Muscle of back (tissue), 11 donors: Measurements from ENCODE around the gene PRKCB. TPM values are rescaled to one million over a fixed set of nuclear protein-coding genes. Genes with fewer than 3 reads are reported as not detected.
"Not testable (repeated sequence)": the region's sequence is repeated elsewhere in the genome, so short reads cannot be mapped to it uniquely, and the experiment has no call there.

ENCODE experiments used
- DNase-seq, 3 donors: peaks; one replicate each; pipeline versions ENCODE4 v3.0.0 to v3.0.0-alpha.2; 2013
- polyA plus RNA-seq, 10 donors: library from polyadenylated mRNA; unstranded; fragments of 120-200 nt; gene quantifications; one replicate each; pipeline ENCODE4 v1.2.1, GENCODE V29; 2013; ENCODE audit not compliant: insufficient read length in 10 of 10

PRKCB gene
- polyA plus RNA-seq, 10 donors, result 1.2 to 3.6 (median 1.7) TPM

DNA sequence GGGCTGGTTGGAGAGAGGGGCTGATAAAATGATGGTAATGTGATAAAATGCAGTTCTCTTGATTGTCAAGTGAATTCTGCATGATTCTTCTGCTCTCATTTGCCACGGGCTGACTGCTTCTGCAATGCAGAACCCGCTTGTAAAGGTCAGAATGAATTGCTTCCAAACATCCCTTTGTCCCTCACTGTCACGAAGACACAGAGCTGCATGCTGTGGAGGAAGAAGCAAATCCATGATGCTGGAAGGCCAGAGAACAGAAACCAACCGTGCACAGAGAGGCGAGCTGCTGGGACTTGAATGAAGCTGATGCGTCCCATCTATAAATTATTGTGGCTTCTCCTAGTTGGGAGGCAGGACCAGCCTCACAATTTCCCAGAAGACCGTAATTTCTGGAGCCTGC lies 171.6 kb downstream of the PRKCB start:
- DNase-seq, result no peak

DNA sequence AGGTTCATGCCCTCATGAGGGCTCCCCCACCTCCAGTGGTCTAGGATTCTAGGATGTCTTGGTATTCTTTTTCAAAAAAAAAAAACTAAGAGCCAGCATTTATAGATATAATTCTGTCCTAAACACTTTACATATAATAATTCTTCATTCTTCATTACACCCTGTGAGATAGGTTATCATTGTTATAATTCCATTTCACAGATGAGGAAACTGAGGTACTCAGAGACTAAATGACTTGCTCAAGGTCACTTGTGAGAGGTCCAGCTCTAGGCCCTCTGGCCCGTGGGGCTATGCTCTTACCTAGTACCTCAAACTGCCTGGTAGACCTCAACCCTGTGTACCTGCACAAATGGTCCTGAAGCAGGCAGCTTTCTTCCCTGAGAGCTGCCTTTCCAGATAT lies 172.2 kb downstream of the PRKCB start:
- DNase-seq, result no peak

DNA sequence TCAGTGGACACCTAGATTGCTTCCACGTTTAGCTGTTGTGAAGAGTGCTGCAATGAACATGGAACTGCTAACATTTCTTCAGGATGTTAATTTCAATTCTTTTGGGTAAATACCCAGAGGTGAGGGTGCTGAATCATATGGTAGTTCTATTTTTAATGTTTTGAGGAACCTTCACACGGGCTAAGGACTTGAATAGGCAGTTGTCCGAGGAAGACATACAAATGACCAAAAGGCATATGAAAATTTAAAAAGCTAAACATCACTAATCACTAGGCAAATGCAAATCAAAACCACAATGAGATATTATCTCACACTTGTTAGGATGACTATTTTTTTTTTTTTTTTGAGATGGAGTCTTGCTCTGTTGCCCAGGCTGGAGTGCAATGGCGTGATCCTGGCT lies 173.3 kb downstream of the PRKCB start:
- no peak for DNase-seq

DNA sequence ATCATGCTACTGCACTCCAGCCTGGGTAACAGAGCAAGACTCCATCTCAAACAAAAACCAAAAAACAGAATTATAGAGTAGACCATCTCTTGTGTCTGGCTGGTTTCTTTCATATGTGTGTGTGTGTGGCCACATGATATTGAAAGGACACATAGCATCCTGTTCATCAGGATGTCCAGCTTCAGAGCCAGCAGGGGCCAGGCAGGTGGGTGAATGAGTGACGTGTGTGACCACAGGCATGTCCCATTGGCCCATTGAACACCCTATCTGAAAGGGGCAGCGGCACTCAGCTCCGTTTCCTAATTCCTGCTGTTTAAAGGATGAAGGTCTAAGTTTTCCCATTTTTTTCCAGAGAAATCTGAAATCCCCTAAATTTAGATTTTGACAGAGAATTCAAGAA lies 174.2 kb downstream of the PRKCB start:
- no peak for DNase-seq

DNA sequence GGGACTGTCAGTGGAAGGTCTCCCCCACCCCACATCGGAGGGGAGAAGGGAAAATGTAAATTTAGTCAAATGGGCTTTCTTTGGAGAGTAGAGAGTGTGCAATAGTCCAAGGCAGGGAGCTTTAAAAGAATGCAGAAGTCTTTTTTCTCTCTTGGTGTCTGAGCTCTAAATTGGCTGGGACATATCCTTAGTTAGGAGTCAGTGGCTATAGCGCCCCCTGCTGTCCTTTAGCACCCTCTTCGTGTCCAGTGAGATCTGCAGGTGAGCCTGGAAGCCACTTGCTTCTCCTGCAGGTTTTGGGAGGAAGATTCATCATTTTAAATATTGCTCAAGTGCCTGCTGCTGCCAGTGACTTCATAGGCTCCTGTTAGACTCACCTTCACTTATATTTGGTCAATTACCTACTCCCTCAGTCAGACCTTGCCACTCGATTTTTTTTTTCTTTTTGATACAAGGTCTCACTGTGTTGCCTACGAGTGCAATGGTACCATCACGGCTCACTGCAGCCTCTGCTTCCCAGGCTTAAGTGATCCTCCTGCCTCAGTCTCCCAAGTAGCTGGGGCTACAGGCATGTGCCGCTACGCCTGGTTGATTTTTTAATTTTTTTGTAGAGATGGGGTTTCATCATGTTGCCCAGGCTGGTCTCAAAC lies 174.8 kb downstream of the PRKCB start:
- DNase-seq, result peak; percentile 37 to 60 (median 52)

DNA sequence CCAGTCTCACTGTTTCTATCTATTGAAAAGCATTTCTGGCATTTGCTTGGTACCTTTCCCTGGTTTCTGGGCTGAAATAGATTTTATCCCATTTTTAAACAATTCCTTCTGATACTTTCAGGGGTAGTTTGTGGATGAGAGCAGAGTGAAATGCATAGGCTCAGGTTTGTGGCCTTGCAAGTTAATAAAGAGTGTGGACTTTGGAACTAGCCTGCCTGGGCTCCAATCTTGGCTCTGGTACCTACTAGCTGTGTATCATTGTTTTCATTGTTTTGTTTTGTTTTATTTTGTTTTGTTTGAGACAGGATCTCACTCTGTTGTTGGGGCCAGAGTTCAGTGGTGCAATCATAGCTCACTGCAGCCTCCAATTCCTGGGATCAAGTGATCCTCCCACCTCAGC lies 175.5 kb downstream of the PRKCB start:
- no peak for DNase-seq

DNA sequence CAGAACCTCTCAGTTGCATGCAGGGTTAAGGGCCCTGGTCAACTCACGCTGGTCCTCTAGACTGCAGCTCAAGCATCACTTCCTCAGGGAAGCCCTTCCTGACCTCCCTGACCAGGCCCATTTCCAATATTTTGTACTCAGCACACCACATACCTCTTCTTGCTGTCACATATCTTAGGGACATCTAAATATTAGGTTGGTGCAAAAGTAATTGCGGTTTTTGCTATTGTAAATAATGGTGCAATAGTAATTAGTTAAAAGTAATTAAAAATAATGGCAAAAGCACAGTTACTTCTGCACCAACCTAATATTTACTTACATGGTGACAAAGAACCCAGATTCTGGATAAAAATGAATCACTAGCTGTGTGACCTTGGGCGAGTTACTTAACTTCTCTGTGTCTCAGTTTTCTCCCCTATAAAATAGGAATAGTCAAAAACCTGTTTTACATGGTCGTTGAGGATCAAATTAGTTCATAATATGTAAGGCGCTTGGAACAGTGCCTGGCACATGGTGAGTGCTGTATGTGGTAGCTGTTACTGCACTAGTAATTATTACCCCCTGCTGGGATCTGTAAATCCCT lies 177.4 kb downstream of the PRKCB start:
- no peak for DNase-seq

DNA sequence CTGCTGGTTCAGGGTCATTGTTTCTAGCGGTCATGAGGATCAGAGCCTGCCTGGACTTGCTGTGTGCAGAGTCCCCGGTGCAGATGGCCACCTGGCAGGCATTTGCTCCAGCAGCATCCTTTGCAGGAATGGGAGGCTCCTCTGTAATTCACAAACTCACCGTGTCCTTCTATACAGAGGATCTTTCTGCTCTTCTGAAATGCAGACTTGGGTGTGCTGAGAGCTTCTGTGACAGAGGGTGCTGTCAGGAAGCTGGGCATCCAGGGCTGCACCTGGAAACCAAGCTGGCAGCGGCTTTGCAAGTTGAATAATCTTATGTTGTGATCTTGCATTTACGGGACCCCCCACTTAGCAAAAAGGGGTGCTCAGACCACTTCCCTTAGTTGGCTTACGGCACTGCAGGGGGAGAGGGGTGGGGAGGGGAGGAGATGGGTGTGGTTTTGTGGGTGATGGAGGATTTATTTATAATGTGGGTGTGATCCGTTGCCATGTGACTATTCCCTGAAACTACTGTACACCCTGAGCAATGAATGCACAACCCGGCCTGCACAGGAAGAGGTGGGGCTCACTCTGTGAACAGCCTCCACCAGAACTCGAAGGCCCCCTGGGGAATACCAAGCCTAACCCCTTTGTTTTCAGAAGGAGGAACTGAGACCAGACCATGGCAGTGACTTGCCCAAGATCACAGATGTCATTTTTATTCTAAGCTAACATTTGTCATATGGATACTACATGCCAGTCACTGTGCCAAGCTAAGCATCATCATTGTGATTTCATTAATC lies 178.3 kb downstream of the PRKCB start:
- DNase-seq, result peak in 2 of 3 donors; percentile 2 to 8

DNA sequence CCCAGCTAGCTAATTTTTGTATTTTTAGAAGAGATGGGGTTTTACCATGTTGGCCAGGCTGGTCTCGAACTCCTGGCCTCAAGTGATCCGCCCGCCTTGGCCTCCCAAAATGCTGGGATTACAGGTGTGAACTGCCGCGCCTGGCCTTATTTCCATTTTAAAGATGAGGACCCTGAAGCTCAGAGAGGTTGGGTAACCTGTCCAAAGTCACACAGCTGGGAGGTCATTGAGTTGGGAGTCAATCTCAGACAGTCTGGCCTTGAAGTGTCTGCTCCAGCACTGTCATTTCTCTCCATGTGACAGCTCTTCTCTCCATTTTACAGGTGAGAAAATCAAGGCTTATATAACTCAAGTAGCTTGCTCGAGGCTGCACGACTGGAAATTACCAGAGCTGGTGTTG lies 179.2 kb downstream of the PRKCB start:
- not testable (repeated sequence) for DNase-seq

DNA sequence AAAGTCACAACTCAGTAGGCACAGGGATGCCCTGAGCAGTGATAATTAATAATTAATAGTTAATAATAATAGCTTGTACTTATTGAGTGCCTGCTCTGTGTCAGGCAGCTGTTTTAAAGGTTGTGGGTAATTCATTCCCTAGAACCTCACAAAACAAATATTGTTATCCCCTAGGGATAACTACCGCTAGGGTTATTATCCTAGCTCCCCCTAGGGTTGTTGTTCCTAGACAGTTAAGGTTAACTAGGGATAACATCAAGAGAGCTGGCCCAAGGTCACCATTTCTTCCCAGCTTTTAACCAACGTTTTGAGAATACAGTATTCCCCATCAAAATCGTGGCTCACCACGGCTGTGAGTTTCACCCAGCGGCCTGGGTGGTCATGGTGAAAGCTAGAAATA lies 180.1 kb downstream of the PRKCB start:
- DNase-seq, result no peak

DNA sequence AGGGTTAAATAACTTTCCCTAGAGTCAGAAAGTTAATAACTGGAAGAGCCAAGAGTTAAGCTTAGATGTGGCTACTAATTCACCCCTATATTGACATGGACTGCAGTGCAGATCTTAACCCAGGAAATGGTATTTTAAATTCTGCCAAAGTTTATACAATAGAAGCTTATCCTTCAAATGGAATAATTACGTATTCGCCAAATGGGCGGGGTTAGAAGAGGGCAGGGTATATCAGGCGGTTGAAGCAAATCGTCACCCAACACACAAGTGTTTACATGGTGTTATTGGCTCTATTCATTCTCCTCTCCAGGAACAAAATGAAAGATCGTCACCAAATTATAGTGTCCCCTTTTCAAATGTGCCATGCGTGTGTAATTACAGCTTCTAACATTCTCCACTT lies 182.7 kb downstream of the PRKCB start:
- no peak for DNase-seq

DNA sequence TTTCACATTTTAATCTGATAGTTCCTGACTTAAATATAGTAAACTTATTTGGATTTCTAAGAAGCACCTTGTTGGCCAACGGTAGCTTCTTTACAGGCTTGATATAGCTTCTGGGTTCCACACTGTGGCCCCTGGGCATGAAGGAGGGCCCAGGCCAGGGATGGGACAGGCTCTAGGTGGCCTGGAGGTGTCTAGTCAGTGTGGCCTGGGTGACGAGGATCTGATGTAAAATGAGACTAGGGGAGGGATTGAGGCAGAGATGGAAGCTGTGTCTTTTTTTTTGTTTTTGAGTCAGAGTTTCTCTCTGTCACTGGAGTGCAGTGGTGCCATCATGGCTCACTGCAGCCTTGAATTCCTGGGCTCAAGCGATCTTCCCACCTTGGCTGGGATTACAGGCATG lies 187.0 kb downstream of the PRKCB start:
- DNase-seq, result no peak

DNA sequence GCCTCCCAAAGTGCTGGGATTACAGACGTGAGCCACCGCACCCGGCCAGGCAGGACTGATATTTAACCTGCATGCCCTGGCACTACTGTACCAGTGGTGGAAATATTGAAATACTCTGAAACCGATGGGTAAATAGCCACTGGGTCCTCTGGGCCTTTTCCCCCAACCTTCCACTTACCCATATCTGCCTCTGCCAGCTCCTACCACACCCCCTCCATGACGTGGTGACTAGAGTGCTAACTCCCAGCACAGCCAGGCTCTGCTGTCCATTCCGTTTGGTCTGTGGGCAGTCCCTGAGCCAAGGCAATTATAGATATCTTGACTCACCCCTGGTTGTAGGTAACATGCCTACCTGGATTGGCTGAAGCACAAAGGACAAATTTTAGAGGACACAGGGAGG lies 187.8 kb downstream of the PRKCB start:
- no peak for DNase-seq

DNA sequence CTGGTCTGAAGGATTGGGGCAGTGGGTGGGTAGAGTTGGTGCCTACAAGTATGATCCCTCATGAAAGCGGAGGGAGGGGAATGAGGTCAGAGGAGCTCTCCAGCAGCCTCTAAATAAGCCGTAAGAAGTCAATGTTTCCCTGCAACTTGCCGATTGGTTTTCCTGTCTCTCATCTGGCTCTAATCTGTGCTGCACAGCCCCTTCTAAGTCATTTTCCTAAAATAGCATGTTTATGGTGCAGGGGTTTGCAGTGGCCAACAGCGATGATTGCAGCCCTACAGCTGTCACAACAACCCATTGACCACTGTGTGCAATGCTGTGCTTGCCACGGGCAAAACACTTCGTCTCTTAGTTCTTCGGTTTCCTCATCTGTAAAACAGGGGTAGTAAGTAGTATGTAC lies 189.2 kb downstream of the PRKCB start:
- no peak for DNase-seq

DNA sequence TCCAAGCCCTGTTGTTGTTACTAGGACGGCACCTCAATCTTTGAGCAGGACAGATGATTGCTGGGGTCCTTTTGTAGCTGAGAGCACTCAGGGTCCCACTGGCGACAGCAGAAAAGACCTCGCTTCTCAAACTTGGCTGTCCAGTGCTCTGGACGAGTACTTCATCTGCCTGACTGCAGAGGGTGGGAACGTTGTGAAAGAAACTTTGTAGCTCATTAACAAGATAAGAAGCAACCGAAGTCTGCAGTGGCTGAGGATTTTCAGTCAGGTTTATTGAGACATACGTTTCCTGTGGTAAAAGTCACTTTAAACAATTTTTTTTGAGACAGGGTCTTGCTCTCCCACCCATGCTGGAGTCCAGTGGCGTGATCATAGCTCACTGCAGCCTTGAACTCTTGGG lies 191.7 kb downstream of the PRKCB start:
- DNase-seq, result no peak

DNA sequence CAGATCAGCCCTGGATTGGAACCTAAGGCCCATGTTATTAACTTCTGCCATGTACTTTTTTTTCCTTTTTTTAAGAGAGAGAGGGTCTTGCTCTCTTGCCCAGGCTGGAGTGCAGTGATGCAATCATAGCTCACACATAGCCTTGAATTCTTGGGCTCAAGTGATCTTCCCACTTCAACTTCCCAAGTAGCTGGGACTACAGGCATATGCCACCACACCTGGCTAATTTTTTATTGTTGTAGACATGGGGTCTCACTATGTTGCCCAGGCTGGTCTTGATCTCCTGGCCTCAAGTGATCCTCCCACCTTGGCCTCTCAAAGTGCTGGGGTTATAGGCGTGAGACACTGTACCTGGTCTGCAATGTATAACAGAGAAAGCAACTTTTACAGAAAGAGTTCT lies 194.1 kb downstream of the PRKCB start:
- not testable (repeated sequence) for DNase-seq

DNA sequence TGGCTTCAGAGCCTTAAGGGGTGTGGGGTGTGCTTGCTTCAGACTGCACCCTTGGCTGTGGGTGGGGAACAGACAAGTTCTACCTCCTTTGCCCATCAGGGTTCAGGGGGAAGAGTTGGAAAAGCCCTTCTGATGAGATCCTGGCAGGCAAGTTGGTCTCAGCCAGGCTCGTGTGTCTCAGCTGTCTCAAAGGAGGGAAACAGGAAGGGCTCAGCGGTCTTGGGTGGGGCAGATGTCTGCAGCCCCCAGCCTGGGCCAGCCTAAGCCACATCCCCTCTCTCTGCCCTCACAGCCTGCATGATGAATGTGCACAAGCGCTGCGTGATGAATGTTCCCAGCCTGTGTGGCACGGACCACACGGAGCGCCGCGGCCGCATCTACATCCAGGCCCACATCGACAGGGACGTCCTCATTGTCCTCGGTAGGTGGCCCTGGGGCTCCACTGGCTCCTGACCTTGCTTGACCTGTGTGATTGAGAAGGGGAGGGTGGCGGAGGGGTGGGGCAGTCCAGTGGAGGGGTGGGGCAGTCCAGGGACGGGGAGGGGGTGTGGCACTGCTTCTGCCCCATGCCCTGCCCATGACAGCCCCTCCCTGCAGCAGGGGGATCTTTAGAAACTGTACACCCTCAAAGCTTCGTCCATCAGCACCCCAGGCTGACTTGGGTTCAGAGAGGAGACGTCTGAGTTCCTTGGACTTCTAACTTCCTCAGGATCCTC lies 199.5 kb downstream of the PRKCB start:
- no peak for DNase-seq

DNA sequence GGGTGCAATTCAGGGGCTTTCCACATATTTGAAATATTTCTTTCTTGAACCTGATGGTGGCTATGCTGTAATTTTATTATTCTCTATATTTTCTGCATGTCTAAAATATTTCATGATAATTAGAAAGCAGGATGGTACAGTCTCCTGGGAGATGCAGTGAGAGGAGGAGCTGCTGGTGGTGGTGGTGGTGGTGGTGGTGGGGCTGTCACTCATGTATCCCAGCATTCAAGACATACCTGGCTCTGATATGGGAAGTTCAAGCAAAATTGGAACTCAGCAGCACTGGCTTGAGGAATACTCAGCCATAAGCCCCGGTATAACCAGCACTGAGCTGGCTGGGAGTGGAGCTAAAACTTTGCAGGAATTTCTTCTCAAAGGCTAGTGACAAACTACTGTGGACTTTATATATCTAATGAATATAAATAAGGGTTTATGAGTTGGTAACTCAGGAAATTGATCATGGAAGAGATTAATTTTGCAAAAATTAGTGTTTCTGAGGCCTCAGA lies 200.3 kb downstream of the PRKCB start:
- DNase-seq, result no peak

DNA sequence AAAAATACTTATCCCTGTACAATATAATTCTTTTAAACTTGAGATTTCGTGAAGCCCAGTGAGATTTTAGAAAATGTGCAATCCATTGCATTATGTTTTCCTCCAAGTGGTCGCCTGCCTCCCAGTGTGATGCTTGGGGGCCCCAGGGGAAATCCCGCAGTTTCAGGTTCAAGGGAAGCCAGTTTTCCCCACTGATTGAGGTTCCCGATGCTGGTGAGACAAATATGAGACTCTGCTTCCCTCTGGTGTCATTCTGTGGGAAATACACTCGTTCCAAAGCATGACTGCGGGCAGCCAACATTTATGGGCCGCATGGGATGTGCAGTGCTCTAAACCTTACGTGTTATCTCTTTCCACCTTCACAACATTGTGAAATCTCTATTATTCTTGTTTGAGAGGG lies 200.8 kb downstream of the PRKCB start:
- peak; percentile 7 to 49 (median 34) for DNase-seq

DNA sequence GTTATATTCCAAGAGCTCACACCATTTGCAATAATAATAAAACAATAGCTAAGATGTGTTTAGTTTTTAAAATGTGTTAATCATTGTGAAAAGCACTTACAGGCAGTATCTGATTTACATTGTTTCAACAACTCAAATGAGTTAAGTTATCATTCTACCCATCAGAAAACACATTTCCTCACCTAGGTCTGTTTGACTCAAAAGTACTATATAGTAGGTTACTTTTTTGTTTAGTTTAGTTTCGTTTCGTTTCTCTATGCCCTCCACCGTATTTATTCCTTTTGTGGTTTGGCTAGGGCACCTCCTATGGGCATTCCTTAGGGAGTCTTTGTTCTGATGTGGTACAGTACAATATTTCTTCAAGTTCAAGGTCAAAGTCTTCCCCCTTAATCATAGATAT lies 201.6 kb downstream of the PRKCB start:
- no peak for DNase-seq

DNA sequence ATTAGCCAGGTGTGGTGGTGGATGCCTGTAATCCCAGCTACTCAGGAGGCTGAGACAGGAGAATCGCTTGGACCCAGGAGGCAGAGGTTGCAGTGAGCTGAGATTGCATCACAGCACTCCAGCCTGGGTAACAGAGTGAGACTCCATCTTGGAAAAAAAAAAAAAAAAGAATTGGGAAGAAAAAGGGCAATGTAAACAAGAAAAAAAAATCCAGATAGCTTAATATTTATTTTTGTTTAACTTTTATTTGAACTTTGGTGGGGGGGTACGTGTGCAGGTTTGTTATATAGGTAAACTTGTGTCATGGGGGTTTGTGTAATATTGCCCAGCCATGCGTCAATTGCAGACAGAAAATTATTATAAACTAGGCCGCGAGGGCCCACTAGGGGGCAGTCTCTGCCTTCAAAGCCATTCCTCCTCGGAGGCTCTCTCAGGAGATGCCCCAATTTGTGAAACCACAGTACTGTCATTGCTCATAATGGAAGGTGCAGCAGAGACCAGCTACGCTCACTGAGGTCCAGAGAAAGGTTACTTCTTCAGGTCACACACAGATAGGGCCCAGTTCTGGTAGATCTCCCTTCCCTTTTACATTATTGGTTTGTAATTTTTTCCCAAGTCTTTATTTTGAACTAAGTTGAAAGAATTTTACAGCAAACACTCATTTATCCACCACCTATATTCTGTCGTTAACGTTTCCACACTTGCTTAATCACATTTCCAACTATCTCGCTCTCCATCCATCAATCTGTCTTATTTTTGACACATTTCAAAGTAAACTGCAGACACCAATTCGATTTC lies 206.2 kb downstream of the PRKCB start:
- peak; percentile 11 to 48 (median 47) for DNase-seq

DNA sequence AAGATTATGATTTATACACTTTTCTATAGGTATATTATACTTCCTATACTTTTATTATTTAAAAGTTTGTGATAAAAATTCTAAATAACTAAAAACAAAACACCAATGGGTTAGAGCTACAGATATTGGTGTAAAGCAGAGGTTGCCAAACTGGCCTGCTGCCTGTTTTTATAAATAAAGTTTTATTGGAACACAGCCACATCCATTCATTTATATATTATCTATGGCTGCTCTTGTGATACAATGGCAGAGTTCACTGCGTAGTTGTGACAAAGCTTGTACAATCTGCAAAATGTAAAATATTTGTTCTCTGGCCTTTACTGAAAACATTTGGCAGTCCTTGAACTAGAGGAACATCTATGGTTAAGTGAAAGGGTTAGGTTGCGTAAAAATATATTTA lies 208.7 kb downstream of the PRKCB start:
- DNase-seq, result no peak
